Adrenal gland (tissue), 12 donors: ENCODE data around the gene CISTR. TPM values are rescaled to one million over a fixed set of nuclear protein-coding genes. Genes with fewer than 3 reads are reported as not detected.
A peak's percentile ranks its signal among the peaks of the same experiment; 100 is the strongest.

Source experiments
- DNase-seq, 7 donors: peaks; one replicate each; pipeline ENCODE4 v3.0.0-alpha.2; 2019 to 2020
- H3K27ac ChIP-seq, 5 donors: fragments of 200-600 bp; sonication (generic) in 4 of 5; 1 replicate in 3 of 5; 2 replicates in 2 of 5; pipeline versions ENCODE4 v1.5.1 to v1.8.0; 2016 to 2020; ENCODE audit warnings: mild to moderate bottlenecking in 1 of 5
- H3K27me3 ChIP-seq: fragments of 200-600 bp; 2 replicates; pipeline ENCODE4 v1.8.0; 2021
- H3K36me3 ChIP-seq, 2 donors: fragments of 200-600 bp; replicated peaks in 1 of 2; 1 replicate in 1 of 2; 2 replicates in 1 of 2; pipeline versions ENCODE4 v1.5.1 to v1.8.0; 2018 to 2022
- H3K4me1 ChIP-seq, 2 donors: fragments of 200-600 bp; replicated peaks in 1 of 2; 1 replicate in 1 of 2; 2 replicates in 1 of 2; pipeline versions ENCODE4 v1.5.1 to v1.8.0; 2018 to 2021
- H3K4me3 ChIP-seq, 4 donors: fragments of 200-600 bp; sonication (generic) in 3 of 4; one replicate each; pipeline ENCODE4 v1.5.1; 2016 to 2018
- H3K9me3 ChIP-seq, 3 donors: fragments of 200-600 bp; sonication (generic) in 1 of 3; replicated peaks in 1 of 3; 1 replicate in 2 of 3; 2 replicates in 1 of 3; pipeline versions ENCODE4 v1.5.1 to v1.8.0; 2016 to 2021
- CTCF ChIP-seq, 6 experiments: fragments of 450-650 bp in 4 of 6; fragments of 200-600 bp in 2 of 6; sonication (generic) in 1 of 6; IDR thresholded peaks; 1 replicate in 5 of 6; 2 replicates in 1 of 6; pipeline versions ENCODE4 v1.5.1 to v1.8.0; 2016 to 2021; ENCODE audit warnings: antibody characterized with exemption in 6 of 6, mild to moderate bottlenecking in 2 of 6, moderate library complexity in 1 of 6
- POLR2A ChIP-seq, 2 donors: fragments of 450-650 bp; IDR thresholded peaks; one replicate each; pipeline ENCODE4 v1.6.1; 2017; ENCODE audit warnings: antibody characterized with exemption in 2 of 2, mild to moderate bottlenecking in 2 of 2, moderate library complexity in 1 of 2
- WGBS, 4 donors: extraction: QIAGEN DNeasy Blood & Tissue Kit in 2 of 4; methylation state at CpG; one replicate each; pipeline versions ENCODE4 v1.1.5 to v1.1.7; 2013 to 2017; 5-methylcytosine and 5-hydroxymethylcytosine counted together
- intact Hi-C, 2 donors: fragments of 100-400 bp; cut with DNase I; formaldehyde crosslinking; loops; one replicate each; pipeline versions ENCODE4 v1.14.1 to v1.15.0; 2022 to 2023
- polyA plus RNA-seq, 3 donors: library from polyadenylated mRNA; stranded (reverse); fragments of 200-250 nt in 2 of 3; fragments of 350-450 nt in 1 of 3; fragmentation: Illumina TruSeq in 1 of 3; extraction: RNeasy Lipid Tissue Mini Kit (QIAGEN cat#74804) in 1 of 3; gene quantifications; one replicate each; pipeline ENCODE4 v1.2.3, GENCODE V29; 2013 to 2014
- total RNA-seq, 9 donors: library from RNA; depleted of rRNA in 4 of 9; stranded (reverse); fragments of >200 nt in 4 of 9; fragments of 120-200 nt in 1 of 9; fragmentation: NEBNext Ultra II Directional in 1 of 9; extraction: Animal tissue kit (Norgen Biotek cat#: 25700) in 1 of 9; gene quantifications; one replicate each; pipeline versions ENCODE4 v1.1.0 to v1.2.4, GENCODE V29; 2013 to 2023
- donor health status: healthy with polysubstance abuse.
- donor health status: Bipolar disorder and iron deficiency.
- donor health status: DM: yes; HTN: yes; CAD: no.
- donor health status: DM: no; HTN: no; CAD: no.
- donor health status: DM: no; HTN: no; CAD: no.
- donor health status: DM: yes; HTN: yes; CAD: no.

CISTR gene
- total and polyA plus RNA-seq, 12 donors, result not detected

GRCh38 chr12:53726341-53726740 lies 25.4 kb downstream of the CISTR start:
- TF ChIP-seq CTCF (IDR thresholded peaks at IDR 0.05), result no peak
- no peak for TF ChIP-seq POLR2A (IDR thresholded peaks at IDR 0.05)
- intact Hi-C loops, result no loop called here
- no peak for DNase-seq
- no peaks in the 10 kb centered on the region for H3K9me3 ChIP-seq
- H3K4me1 ChIP-seq, result peaks cover 5 to 17% of the 10 kb centered on the region in 2 donors
- H3K27me3 ChIP-seq, result no peaks in the 10 kb centered on the region
- peak overlapping the region in 2 of 4 donors; percentile 46 to 56 for H3K4me3 ChIP-seq
- H3K27ac ChIP-seq, result peak overlapping the region in 1 of 5 donors; percentile 54
- H3K36me3 ChIP-seq, result peaks cover 0 to 37% of the 10 kb centered on the region in 2 donors
- WGBS, 4 donors, result 23 to 39% (median 33%) methylated on average over 2 of the region's 2 CpGs

- WGBS, 4 donors, result 37 to 48% (median 47%) methylated on average over 4 of the region's 4 CpGs
- intact Hi-C loops, result no loop called here
- H3K9me3 ChIP-seq, result no peaks in the 10 kb centered on the region
- H3K4me3 ChIP-seq, result peak overlapping the region in 1 of 4 donors; percentile 56
- TF ChIP-seq POLR2A (IDR thresholded peaks at IDR 0.05) (no peak), CTCF (IDR thresholded peaks at IDR 0.05) (no peak)
- no peaks in the 10 kb centered on the region for H3K27me3 ChIP-seq
- peaks cover 5 to 17% of the 10 kb centered on the region in 2 donors for H3K4me1 ChIP-seq
- H3K27ac ChIP-seq, result no peak overlapping the region
- DNase-seq, result no peak
- peaks cover 0 to 42% of the 10 kb centered on the region in 2 donors for H3K36me3 ChIP-seq
Measured at GRCh38 chr12:53725824-53726223, 26.0 kb downstream of the CISTR start.

- Histone ChIP-seq H3K4me1 (peaks cover 5 to 17% of the 10 kb centered on the region in 2 donors), H3K4me3 (no peak overlapping the region), H3K9me3 (no peaks in the 10 kb centered on the region), H3K27ac (no peak overlapping the region), H3K36me3 (peaks cover 0 to 74% of the 10 kb centered on the region in 2 donors), H3K27me3 (no peaks in the 10 kb centered on the region)
- TF ChIP-seq CTCF (IDR thresholded peaks at IDR 0.05), result no peak
- TF ChIP-seq POLR2A (IDR thresholded peaks at IDR 0.05), result no peak
- intact Hi-C loops, result no loop called here
- DNase-seq, result no peak
- WGBS, 4 donors, result 87 to 91% (median 90%) methylated on average over 3 of the region's 3 CpGs
Measured at GRCh38 chr12:53722450-53723041, 29.2 kb downstream of the CISTR start.

GRCh38 chr12:53720946-53721345 lies 30.8 kb downstream of the CISTR start:
- WGBS, 4 donors, result 83 to 90% (median 87%) methylated on average over 1 of the region's 1 CpG
- peaks cover 0 to 86% of the 10 kb centered on the region in 2 donors for H3K36me3 ChIP-seq

More at GRCh38 chr12:53720946-53721345, 30.8 kb downstream of the CISTR start:
- no peak overlapping the region for H3K27ac ChIP-seq
- intact Hi-C loops, result no loop called here
- peaks cover 0 to 9% of the 10 kb centered on the region in 2 donors for H3K4me1 ChIP-seq
- H3K27me3 ChIP-seq, result no peaks in the 10 kb centered on the region
- TF ChIP-seq POLR2A (IDR thresholded peaks at IDR 0.05) (no peak), CTCF (IDR thresholded peaks at IDR 0.05) (no peak)
- no peak for DNase-seq
- no peak overlapping the region for H3K4me3 ChIP-seq
- H3K9me3 ChIP-seq, result no peaks in the 10 kb centered on the region
